Ishikawa (cell line): ENCODE results near the gene NEK10.

Experiments
- CEBPB ChIP-seq: IDR thresholded peaks from 2 replicates; pipeline ENCODE4 v1.6.1; 2012
- CREB1 ChIP-seq: IDR thresholded peaks from 2 replicates; pipeline ENCODE4 v1.6.1; 2012; ENCODE audit warnings: low read depth
- EGR1 ChIP-seq: IDR thresholded peaks from 2 replicates; pipeline ENCODE4 v1.6.1; 2012
- TAF1 ChIP-seq: IDR thresholded peaks from 2 replicates; pipeline ENCODE4 v1.6.1; 2012; ENCODE audit warnings: low read depth, mild to moderate bottlenecking
- TCF12 ChIP-seq: IDR thresholded peaks from 2 replicates; pipeline ENCODE4 v1.6.1; 2012; ENCODE audit warnings: low read depth
- YY1 ChIP-seq: IDR thresholded peaks from 2 replicates; pipeline ENCODE4 v1.6.1; 2012; ENCODE audit warnings: low read depth
- TF ChIP-seq, protein P1 (sequence below): IDR thresholded peaks from 2 replicates; pipeline ENCODE4 v1.6.1; 2012
- TF ChIP-seq, protein P2 (sequence below): IDR thresholded peaks from 2 replicates; pipeline ENCODE4 v1.6.1; 2012; ENCODE audit warnings: low read depth, mild to moderate bottlenecking

DNA sequence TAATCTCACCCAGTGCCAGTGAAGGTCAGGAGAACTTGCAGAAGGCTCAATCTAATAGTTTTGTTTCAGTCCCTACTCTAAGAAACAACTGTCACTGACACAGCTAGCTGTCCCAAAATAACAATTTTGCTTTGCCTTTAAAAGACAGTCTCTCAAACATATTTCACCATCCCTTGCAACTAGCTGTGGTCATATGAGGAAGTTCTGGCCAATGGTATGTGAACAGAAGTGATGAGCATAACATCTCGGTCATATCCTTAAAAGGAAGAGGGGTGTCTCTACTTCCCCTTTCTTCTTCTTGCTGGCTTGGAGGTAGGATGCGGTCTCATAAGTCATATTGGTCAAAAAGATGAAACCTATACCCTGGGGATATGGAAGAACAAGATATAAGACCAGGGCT, 198.1 kb downstream of the NEK10 start:
- TF ChIP-seq YY1 = no peak
- no peak for TF ChIP-seq CREB1
- TF ChIP-seq EGR1 = no peak
- TF ChIP-seq, protein P1, sequence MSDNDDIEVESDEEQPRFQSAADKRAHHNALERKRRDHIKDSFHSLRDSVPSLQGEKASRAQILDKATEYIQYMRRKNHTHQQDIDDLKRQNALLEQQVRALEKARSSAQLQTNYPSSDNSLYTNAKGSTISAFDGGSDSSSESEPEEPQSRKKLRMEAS = no peak
- TF ChIP-seq TAF1 = no peak
- no peak for TF ChIP-seq TCF12
- no peak for TF ChIP-seq CEBPB
- TF ChIP-seq, protein P2, sequence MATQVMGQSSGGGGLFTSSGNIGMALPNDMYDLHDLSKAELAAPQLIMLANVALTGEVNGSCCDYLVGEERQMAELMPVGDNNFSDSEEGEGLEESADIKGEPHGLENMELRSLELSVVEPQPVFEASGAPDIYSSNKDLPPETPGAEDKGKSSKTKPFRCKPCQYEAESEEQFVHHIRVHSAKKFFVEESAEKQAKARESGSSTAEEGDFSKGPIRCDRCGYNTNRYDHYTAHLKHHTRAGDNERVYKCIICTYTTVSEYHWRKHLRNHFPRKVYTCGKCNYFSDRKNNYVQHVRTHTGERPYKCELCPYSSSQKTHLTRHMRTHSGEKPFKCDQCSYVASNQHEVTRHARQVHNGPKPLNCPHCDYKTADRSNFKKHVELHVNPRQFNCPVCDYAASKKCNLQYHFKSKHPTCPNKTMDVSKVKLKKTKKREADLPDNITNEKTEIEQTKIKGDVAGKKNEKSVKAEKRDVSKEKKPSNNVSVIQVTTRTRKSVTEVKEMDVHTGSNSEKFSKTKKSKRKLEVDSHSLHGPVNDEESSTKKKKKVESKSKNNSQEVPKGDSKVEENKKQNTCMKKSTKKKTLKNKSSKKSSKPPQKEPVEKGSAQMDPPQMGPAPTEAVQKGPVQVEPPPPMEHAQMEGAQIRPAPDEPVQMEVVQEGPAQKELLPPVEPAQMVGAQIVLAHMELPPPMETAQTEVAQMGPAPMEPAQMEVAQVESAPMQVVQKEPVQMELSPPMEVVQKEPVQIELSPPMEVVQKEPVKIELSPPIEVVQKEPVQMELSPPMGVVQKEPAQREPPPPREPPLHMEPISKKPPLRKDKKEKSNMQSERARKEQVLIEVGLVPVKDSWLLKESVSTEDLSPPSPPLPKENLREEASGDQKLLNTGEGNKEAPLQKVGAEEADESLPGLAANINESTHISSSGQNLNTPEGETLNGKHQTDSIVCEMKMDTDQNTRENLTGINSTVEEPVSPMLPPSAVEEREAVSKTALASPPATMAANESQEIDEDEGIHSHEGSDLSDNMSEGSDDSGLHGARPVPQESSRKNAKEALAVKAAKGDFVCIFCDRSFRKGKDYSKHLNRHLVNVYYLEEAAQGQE = no peak
